GM19023 (cell line): ENCODE data around the gene TECPR2.
"Not testable (repeated sequence)": the region's sequence is repeated elsewhere in the genome, so short reads cannot be mapped to it uniquely, and the experiment has no call there.

ENCODE experiments used
- ATAC-seq: cut with Tn5 transposase; IDR thresholded peaks from one replicate; pipeline ENCODE4 v1.9.1; 2021; ENCODE audit warnings: mild to moderate bottlenecking, moderate library complexity; ENCODE audit not compliant: unreplicated experiment

TECPR2 gene

DNA sequence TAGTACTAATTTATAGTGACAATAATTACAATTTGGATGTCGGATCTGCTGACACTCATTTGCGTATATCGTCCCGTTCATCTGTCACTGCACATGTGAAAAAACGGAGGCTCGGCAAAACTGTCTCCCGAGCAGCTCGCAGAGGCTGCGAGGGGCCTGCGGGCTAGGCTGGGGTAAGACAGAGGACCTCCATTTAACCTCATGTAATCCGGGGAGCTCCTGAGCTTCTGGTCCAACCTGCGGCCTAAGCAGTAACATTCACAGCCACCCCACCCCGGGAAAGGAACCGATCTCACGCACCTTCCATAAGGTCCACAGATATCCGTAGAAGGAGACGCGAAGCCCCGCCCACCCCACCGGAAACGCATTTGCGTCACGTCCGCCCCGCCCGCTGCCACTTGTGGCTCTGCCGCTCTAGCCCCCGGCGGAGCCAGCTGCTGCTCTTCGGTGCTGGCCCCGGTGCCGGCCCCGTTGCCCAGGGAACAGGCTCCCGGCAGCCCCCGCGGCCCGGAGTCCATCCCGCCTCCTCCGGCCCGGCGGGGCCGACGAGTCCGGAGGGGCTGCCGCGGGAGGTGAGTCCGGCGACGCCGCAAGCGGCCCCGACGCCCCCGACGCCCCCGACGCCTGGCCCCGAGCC lies at the start of gene TECPR2, which contains the start of gene CINP:
TSS of gene TECPR2 (plus strand) at position 397 of the 637 bp plus-strand sequence. CDS start 13,781 bp downstream, outside the sequence.
TSS of gene CINP (minus strand) at position 346 of the 637 bp plus-strand sequence. CDS start at position 307, 39 bp downstream.
- peak; percentile 93 for ATAC-seq

- ATAC-seq, result peak; percentile 54
These were observed 48.3 kb upstream of the TECPR2 start for GRCh38 chr14:102314242-102315011.

DNA sequence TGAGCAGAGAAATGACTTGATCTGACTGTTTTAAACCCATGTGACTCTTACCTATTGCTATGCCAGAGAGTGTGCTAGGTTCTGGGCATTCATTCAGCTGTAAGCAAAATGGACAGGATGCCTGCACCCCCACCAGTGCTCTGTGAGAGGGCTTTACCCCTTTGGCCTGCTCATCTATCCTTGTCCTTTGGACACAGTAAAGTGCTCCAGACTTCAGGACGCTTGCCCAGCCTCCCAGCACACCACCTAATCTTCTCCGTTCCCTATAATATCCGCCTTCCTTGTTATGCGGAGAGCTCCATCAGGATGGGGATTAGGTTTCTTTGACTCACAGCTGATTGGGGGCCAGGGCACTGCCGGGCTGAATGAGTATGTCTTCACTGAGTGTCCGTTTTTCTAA lies 47.6 kb upstream of the TECPR2 start:
- no peak for ATAC-seq

DNA sequence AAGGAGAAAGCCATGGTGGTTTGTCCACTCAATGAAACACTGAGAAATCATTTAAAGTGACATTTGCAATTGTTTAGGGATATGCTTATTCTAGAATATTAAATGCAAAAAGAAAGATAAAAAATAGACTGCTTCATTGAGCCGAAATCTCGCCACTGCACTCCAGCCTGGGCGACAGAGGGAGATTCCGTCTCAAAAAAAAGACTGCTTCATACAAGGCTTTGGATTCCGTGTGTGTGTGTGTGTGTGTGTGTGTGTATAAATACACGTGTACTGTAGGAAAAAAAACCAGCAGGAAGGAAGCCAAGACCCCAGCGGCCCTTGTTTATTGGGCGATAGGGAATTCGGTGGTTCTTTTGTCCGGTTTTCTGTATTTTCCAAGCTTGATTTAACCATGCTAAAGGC lies 46.4 kb upstream of the TECPR2 start:
- ATAC-seq, result no peak

DNA sequence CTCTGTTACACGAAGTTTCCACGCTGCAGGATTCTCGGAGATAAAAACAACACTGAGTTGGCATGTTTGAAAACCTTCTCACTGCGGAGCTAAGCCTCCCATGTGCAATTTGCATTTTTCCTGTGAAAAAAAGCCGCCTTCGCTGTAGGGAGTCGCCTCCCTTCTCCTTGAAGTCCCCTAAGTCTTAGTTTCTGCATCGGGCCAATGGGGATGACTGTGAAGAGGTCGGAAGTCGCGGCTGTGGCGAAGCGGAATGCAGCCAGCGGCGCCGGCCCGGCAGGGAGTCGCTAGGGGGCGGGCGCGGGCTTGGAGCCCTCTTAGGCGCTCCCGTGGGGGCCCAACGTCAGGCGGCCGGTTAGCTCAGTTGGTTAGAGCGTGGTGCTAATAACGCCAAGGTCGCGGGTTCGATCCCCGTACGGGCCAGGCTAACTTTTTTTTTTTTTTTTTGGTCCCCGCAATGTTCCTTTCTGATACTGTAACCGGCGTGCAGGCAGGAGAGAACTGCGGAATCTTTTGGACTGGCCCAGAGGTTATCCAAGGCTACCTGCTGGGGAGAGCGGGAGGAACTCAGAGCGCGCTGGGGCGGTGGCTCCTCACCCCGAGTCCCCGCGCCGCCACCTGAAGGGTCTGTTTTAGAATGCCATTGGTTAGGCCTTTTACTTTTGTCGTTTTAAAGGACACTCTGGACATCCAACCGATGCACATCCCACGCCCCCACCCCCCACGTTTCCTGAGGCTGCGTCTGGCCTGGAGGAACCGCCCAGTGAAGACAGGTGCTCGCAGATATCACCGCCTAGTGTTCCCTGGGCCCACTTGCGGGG lies 45.8 kb upstream of the TECPR2 start:
- ATAC-seq, result peak; percentile 40

GRCh38 chr14:102317564-102318248 lies 45.0 kb upstream of the TECPR2 start:
- no peak for ATAC-seq

GRCh38 chr14:102318781-102319276 lies 43.9 kb upstream of the TECPR2 start:
- no peak for ATAC-seq

DNA sequence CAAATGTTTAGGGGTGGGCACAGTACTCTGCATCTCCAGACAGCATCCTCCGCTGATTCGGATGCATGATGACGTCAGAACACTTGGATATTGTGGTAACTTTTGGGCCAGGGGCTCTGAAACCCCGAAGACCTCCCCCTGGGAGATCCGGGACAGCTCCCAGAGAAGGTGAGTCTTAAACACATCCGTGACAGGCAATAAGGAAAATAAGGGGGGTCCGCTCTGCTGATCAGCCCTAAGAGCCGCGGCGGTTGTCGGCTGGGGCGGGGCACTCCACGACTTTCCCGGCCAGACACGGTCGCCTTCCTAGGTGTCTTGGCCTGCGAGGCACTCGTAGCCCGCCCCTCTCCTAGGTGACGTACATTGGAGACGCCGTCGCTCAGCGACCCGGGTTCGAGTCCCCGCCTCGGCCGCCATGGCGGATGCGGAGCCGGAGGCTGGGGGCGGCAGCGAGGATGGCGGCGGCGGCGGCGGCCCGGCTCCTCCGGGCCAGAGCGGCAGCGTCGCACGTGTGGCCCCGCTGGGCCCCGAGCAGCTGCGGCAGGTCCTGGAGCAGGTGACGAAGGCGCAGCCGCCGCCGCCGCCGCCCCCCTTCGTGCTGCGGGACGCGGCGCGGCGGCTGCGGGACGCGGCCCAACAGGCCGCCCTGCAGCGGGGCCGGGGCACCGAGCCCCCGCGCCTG lies 43.2 kb upstream of the TECPR2 start, which contains the start of gene ZNF839:
TSS of gene ZNF839 (plus strand) at position 396 of the 682 bp plus-strand sequence. CDS start at position 416, 20 bp downstream.
- ATAC-seq, result peak; percentile 56

DNA sequence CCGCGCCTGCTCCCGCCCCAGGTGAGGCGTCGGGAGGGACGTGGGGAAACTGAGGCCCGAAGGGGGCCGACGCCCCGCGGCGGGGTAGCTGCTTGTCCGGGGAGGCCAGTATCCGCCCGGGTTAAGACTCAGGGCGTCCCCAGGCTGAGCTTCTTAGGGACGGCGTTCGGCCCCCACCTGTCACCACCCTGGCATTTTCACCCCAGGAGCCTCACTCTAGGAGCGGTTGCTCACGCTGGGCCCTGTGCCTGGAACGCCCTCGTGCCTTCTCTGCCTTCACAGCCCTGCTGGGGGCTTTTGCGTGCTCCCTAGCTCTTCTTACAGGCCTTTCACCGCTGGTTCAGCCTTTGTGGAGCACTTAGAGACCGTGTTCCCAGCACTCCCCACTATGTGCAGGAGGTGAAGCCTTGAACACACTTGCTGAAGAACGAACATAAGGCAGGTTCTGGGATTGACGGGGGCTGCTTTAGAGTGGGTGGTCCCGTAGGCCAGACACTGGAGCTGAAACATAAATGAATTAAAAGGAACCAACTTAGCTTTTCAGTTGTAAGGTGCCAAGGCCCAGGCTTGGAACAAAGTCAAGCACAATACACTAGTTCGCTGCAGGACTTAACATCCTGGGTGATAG lies 42.6 kb upstream of the TECPR2 start:
- peak; percentile 23 for ATAC-seq

DNA sequence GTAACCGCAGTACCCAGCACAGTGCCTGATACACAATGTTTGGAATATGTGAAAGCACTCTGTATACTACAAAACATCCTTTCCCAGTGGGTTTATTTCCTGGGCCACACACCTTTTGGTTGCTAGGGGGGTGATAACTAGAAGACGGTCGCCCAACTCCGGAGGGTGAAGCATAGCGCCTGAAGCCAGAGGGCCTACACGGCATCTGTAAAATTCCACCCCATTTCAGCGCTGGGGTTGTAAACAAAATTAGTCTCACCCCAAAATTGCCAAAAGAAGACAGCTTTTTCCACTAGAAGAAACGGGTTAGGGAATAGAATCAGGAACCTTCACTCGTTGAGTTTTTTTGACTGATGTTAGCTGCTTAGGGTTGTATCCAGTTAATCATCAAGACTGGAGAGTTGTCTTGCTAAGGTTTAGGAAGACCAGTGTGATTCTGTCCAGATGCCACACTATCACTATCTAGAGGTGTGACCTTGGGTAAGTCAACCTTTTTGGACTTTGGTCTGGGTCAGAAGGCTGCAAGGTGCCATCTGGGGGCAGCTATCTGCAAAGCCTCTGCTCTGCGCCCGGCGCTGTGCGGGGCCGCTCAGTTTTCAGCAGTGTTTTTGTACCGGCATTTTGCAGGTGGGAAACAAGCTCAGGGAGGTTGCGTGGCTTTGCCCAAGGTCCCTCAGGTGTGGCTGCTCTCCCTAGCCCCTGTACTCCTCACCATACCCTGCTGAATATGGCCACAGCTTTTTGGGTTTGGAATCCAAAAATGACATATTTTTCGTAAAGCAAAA lies 41.9 kb upstream of the TECPR2 start:
- ATAC-seq, result no peak

- ATAC-seq, result no peak
These were observed 41.0 kb upstream of the TECPR2 start for GRCh38 chr14:102321456-102322422.

GRCh38 chr14:102323102-102323501 lies 39.6 kb upstream of the TECPR2 start:
- ATAC-seq, result no peak

DNA sequence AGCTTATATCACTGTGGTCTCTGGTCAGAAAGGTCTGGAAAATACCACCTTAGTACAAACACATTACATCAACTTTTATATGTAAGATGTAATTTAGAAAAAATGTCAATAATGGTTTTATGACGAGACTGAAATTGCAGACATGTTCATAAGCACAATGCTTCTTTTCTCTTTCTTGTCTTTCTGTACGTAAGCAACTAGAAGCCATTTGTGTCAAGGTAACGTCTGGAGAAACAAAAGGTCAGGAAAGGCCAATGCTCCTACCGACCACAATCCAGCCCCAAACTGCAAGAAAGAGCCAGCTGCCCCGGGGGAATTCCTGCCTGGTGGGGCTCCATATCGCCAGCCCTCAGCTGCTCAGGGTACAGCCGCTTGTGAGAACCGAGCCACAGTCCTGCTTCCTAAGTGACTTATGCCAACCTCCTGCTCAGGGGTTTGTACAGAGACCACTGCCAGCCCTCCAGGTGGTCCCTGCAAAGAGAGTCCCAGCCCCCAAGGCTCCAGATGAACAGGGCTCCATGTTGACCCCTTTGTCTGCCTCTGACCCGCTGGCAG lies 36.9 kb upstream of the TECPR2 start:
- ATAC-seq, result no peak

GRCh38 chr14:102326583-102326982 lies 36.2 kb upstream of the TECPR2 start:
- ATAC-seq, result no peak

GRCh38 chr14:102329381-102329780 lies 33.4 kb upstream of the TECPR2 start:
- not testable (repeated sequence) for ATAC-seq

DNA sequence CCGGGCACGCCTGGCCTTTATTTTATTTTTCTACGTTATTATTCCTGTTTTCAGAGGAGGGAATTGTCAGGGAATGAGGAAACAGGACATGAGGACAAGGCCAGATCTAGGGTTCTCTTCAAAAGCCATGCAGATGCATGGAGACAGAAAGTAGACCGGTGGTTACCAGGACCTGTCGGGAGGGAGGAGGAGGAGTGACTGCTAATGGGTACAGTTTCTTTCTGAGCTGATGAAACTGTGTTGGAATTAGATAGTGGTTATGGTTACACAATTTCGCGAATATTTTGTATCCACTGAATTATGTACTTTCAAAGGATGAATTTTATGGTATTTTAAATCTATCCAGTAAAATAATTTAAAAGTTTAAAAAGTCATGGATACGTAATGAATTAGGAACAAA lies 31.9 kb upstream of the TECPR2 start:
- no peak for ATAC-seq

GRCh38 chr14:102333390-102333789 lies 29.4 kb upstream of the TECPR2 start:
- no peak for ATAC-seq
